ENCODE data around the gene MGAT5B. TPM values are rescaled to one million over a fixed set of nuclear protein-coding genes. Genes with fewer than 3 reads are reported as not detected.

Gene MGAT5B
- total RNA-seq, 1 donor from 2014 or later, result 0.40 TPM

GRCh38 chr17:76826330-76827068, 41.7 kb upstream of the MGAT5B start:
- H3K4me1 Mint-ChIP-seq (ENCODE audit: unreplicated experiment), result no peaks in the 10 kb centered on the region
- DNase-seq (ENCODE audit: extremely low spot score, unreplicated experiment), result no peak
- H3K27ac Mint-ChIP-seq (ENCODE audit: unreplicated experiment), result no peak overlapping the region
- peaks cover 26% of the 10 kb centered on the region for H3K27me3 Mint-ChIP-seq (ENCODE audit: unreplicated experiment)
- no peaks in the 10 kb centered on the region for H3K36me3 Mint-ChIP-seq (ENCODE audit: unreplicated experiment)
- no peak for TF ChIP-seq CTCF (IDR thresholded peaks at IDR 0.05)
- no peaks in the 10 kb centered on the region for H3K9me3 Mint-ChIP-seq (ENCODE audit: unreplicated experiment)
- no peak overlapping the region for H3K4me3 Mint-ChIP-seq (ENCODE audit: unreplicated experiment)

GRCh38 chr17:76827736-76828135, 40.5 kb upstream of the MGAT5B start:
- Mint-ChIP-seq H3K9me3 (ENCODE audit: unreplicated experiment) (no peaks in the 10 kb centered on the region), H3K27me3 (ENCODE audit: unreplicated experiment) (peaks cover 31% of the 10 kb centered on the region), H3K4me3 (ENCODE audit: unreplicated experiment) (no peak overlapping the region), H3K4me1 (ENCODE audit: unreplicated experiment) (no peaks in the 10 kb centered on the region), H3K36me3 (ENCODE audit: unreplicated experiment) (no peaks in the 10 kb centered on the region), H3K27ac (ENCODE audit: unreplicated experiment) (no peak overlapping the region)
- TF ChIP-seq CTCF (IDR thresholded peaks at IDR 0.05), result no peak
- no peak for DNase-seq (ENCODE audit: extremely low spot score, unreplicated experiment)

- no peaks in the 10 kb centered on the region for H3K36me3 Mint-ChIP-seq (ENCODE audit: unreplicated experiment)
- no peak for DNase-seq (ENCODE audit: extremely low spot score, unreplicated experiment)
- H3K27me3 Mint-ChIP-seq (ENCODE audit: unreplicated experiment), result peaks cover 38% of the 10 kb centered on the region
- no peaks in the 10 kb centered on the region for H3K4me1 Mint-ChIP-seq (ENCODE audit: unreplicated experiment)
- H3K4me3 Mint-ChIP-seq (ENCODE audit: unreplicated experiment), result no peak overlapping the region
- H3K27ac Mint-ChIP-seq (ENCODE audit: unreplicated experiment), result no peak overlapping the region
- H3K9me3 Mint-ChIP-seq (ENCODE audit: unreplicated experiment), result no peaks in the 10 kb centered on the region
- no peak for TF ChIP-seq CTCF (IDR thresholded peaks at IDR 0.05)
Measured at GRCh38 chr17:76830987-76831715, 37.1 kb upstream of the MGAT5B start.

- H3K27me3 Mint-ChIP-seq (ENCODE audit: unreplicated experiment), result peaks cover 30% of the 10 kb centered on the region
- no peaks in the 10 kb centered on the region for H3K36me3 Mint-ChIP-seq (ENCODE audit: unreplicated experiment)
- DNase-seq (ENCODE audit: extremely low spot score, unreplicated experiment), result no peak
- no peaks in the 10 kb centered on the region for H3K4me1 Mint-ChIP-seq (ENCODE audit: unreplicated experiment)
- no peak for TF ChIP-seq CTCF (IDR thresholded peaks at IDR 0.05)
- H3K27ac Mint-ChIP-seq (ENCODE audit: unreplicated experiment), result no peak overlapping the region
- H3K4me3 Mint-ChIP-seq (ENCODE audit: unreplicated experiment), result no peak overlapping the region
- no peaks in the 10 kb centered on the region for H3K9me3 Mint-ChIP-seq (ENCODE audit: unreplicated experiment)
Measured at GRCh38 chr17:76833034-76833644, 35.1 kb upstream of the MGAT5B start.

GRCh38 chr17:76833747-76834146, 34.5 kb upstream of the MGAT5B start:
- Mint-ChIP-seq H3K27ac (ENCODE audit: unreplicated experiment) (no peak overlapping the region), H3K4me3 (ENCODE audit: unreplicated experiment) (no peak overlapping the region), H3K9me3 (ENCODE audit: unreplicated experiment) (no peaks in the 10 kb centered on the region), H3K36me3 (ENCODE audit: unreplicated experiment) (no peaks in the 10 kb centered on the region), H3K27me3 (ENCODE audit: unreplicated experiment) (peaks cover 30% of the 10 kb centered on the region), H3K4me1 (ENCODE audit: unreplicated experiment) (no peaks in the 10 kb centered on the region)
- TF ChIP-seq CTCF (IDR thresholded peaks at IDR 0.05), result no peak
- DNase-seq (ENCODE audit: extremely low spot score, unreplicated experiment), result no peak

Data from osteocyte (in vitro differentiated cells).